Suprapubic skin (tissue), 4 donors: ENCODE results near the gene WWC2. TPM values are rescaled to one million over a fixed set of nuclear protein-coding genes. Genes with fewer than 3 reads are reported as not detected.

Experiments
- DNase-seq, 2 donors: peaks; one replicate each; pipeline ENCODE4 v3.0.0-alpha.2; 2019; ENCODE audit warnings: low spot score in 2 of 2
- H3K27ac ChIP-seq: fragments of 200-600 bp; sonication (generic); one replicate; pipeline ENCODE4 v1.5.1; 2019
- H3K27me3 ChIP-seq: fragments of 200-600 bp; sonication (generic); one replicate; pipeline ENCODE4 v1.5.1; 2019
- H3K36me3 ChIP-seq: fragments of 200-600 bp; sonication (generic); one replicate; pipeline ENCODE4 v1.5.1; 2019
- H3K4me1 ChIP-seq: fragments of 200-600 bp; sonication (generic); one replicate; pipeline ENCODE4 v1.5.1; 2019
- H3K4me3 ChIP-seq: fragments of 200-600 bp; sonication (generic); one replicate; pipeline ENCODE4 v1.5.1; 2019; ENCODE audit warnings: mild to moderate bottlenecking
- H3K9me3 ChIP-seq: fragments of 200-600 bp; sonication (generic); one replicate; pipeline ENCODE4 v1.5.1; 2019
- EP300 ChIP-seq: sonication (generic); formaldehyde crosslinking; IDR thresholded peaks from one replicate; pipeline ENCODE4 v1.6.1; 2017; ENCODE audit warnings: antibody characterized with exemption
- POLR2A ChIP-seq, 2 donors: fragments of 450-650 bp; IDR thresholded peaks; one replicate each; pipeline ENCODE4 v1.6.1; 2017; ENCODE audit warnings: antibody characterized with exemption in 2 of 2, mild to moderate bottlenecking in 2 of 2, moderate library complexity in 2 of 2
- POLR2AphosphoS5 ChIP-seq, 3 donors: sonication (generic); formaldehyde crosslinking; IDR thresholded peaks; one replicate each; pipeline ENCODE4 v1.6.1; 2017; ENCODE audit warnings: antibody characterized with exemption in 3 of 3
- WGBS: methylation state at CpG from one replicate; pipeline ENCODE4 v1.1.5; 2018; 5-methylcytosine and 5-hydroxymethylcytosine counted together
- total RNA-seq, 4 donors: library from RNA; depleted of rRNA; stranded (reverse); fragments of >200 nt; gene quantifications; one replicate each; pipeline ENCODE4 v1.1.0, GENCODE V29; 2016
- TF ChIP-seq, protein P1 (sequence below), 2 donors: fragments of 200-600 bp in 1 of 2; fragments of 450-650 bp in 1 of 2; sonication (generic) in 1 of 2; IDR thresholded peaks; one replicate each; pipeline ENCODE4 v1.5.1; 2016 to 2019; ENCODE audit warnings: antibody characterized with exemption in 2 of 2, mild to moderate bottlenecking in 1 of 2, moderate library complexity in 1 of 2

The WWC2 gene
- total RNA-seq, 4 donors from 2014 or later, result 9.2 to 30.4 (median 15.2) TPM

- Histone ChIP-seq H3K27ac (no peak overlapping the region), H3K4me1 (peaks cover 4% of the 10 kb centered on the region), H3K4me3 (no peak overlapping the region), H3K36me3 (no peaks in the 10 kb centered on the region), H3K9me3 (no peaks in the 10 kb centered on the region), H3K27me3 (no peaks in the 10 kb centered on the region)
- 91% methylated on average over 6 of the region's 6 CpGs for WGBS
- no peak for DNase-seq
- no peak for TF ChIP-seq POLR2A (IDR thresholded peaks at IDR 0.05)
- no peak for TF ChIP-seq EP300
- no peak for TF ChIP-seq POLR2AphosphoS5 (IDR thresholded peaks at IDR 0.05)
- TF ChIP-seq, protein P1, sequence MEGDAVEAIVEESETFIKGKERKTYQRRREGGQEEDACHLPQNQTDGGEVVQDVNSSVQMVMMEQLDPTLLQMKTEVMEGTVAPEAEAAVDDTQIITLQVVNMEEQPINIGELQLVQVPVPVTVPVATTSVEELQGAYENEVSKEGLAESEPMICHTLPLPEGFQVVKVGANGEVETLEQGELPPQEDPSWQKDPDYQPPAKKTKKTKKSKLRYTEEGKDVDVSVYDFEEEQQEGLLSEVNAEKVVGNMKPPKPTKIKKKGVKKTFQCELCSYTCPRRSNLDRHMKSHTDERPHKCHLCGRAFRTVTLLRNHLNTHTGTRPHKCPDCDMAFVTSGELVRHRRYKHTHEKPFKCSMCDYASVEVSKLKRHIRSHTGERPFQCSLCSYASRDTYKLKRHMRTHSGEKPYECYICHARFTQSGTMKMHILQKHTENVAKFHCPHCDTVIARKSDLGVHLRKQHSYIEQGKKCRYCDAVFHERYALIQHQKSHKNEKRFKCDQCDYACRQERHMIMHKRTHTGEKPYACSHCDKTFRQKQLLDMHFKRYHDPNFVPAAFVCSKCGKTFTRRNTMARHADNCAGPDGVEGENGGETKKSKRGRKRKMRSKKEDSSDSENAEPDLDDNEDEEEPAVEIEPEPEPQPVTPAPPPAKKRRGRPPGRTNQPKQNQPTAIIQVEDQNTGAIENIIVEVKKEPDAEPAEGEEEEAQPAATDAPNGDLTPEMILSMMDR (IDR thresholded peaks at IDR 0.05), result no peak
Observed at GRCh38 chr4:183153190-183153916, 54.3 kb downstream of the WWC2 start.

DNA sequence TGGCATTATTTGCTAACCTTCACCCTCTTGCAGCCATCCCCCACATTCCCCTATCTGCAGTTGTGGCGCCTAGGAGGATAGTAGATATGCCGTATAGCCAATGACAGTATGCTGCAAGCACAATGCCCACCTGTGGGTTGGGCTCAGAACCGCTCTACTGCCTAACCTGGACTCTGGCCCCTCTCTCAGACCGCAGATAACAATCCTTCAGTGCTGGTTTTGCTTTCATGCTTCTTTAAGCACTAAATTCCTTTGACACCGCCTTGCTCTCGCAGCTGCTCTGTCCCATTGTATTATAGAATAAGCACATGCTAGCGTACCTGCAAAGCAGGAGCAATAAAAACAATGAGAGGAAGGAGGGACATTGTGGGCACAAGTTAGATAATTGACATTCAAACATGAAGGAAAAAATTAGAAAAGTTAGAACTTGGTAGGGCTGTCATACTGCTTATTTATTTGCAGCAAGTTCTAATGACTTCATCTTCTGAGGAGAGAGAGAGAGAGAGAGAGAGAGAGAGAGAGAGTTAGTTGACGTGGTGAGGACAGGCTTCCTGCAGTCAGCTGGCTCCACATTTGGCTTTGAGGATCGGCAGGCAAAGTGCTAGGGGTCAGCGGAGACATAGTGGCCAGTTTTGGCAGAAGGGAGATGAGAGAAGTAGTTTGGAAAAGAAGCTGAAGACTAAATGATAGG lies 55.8 kb downstream of the WWC2 start:
- no peak overlapping the region for H3K4me3 ChIP-seq
- no peak for DNase-seq
- H3K27me3 ChIP-seq, result no peaks in the 10 kb centered on the region
- H3K4me1 ChIP-seq, result no peaks in the 10 kb centered on the region
- no peaks in the 10 kb centered on the region for H3K36me3 ChIP-seq
- H3K9me3 ChIP-seq, result no peaks in the 10 kb centered on the region
- TF ChIP-seq POLR2A (IDR thresholded peaks at IDR 0.05) (no peak), POLR2AphosphoS5 (IDR thresholded peaks at IDR 0.05) (no peak), EP300 (no peak)
- TF ChIP-seq, protein P1 (IDR thresholded peaks at IDR 0.05), result no peak
- no peak overlapping the region for H3K27ac ChIP-seq
- WGBS, result 79% methylated on average over 10 of the region's 10 CpGs

DNA sequence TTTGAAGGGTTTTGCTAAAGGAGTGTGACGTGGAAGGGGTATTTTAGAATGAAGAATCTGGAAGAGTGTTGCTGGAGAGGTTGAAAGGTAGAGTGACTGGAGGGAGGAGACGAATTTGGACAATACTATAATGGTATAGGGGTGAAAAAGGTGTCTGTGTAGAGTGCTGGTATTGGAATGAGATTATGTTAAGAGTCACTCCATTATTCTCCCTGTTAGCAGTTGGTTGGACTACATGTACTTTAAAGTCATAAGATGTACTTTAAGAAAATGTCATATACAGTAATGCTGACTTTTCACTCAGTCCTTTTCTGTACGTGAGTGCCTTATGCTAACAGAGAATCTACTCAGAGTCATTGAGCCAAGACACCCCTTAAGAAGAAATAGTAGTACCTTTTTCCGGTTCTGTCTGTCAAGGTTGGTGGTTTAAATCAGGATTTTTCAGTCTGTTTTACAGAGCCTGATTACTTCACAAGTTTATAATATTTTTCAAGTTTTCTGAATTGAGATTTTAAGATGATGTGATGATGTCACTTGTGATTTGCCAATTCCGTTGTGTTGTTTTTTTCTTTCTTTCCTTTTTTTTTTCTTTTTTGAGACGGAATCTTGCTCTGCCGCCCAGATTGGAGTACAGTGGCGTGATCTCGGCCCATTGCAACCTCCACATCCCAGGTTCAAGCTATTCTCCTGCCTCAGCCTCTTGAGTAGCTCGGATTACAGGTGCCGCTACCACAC lies 56.6 kb downstream of the WWC2 start:
- no peaks in the 10 kb centered on the region for H3K27me3 ChIP-seq
- 95% methylated on average over 11 of the region's 11 CpGs for WGBS
- no peaks in the 10 kb centered on the region for H3K9me3 ChIP-seq
- H3K4me1 ChIP-seq, result no peaks in the 10 kb centered on the region
- no peak for TF ChIP-seq EP300
- TF ChIP-seq POLR2A (IDR thresholded peaks at IDR 0.05), result no peak
- TF ChIP-seq, protein P1 (IDR thresholded peaks at IDR 0.05), result no peak
- TF ChIP-seq POLR2AphosphoS5 (IDR thresholded peaks at IDR 0.05), result no peak
- H3K27ac ChIP-seq, result no peak overlapping the region
- H3K36me3 ChIP-seq, result no peaks in the 10 kb centered on the region
- DNase-seq, result no peak
- H3K4me3 ChIP-seq, result no peak overlapping the region

GRCh38 chr4:183157215-183157614 lies 58.2 kb downstream of the WWC2 start:
- no peak overlapping the region for H3K4me3 ChIP-seq
- no peaks in the 10 kb centered on the region for H3K27me3 ChIP-seq
- WGBS, result 92% methylated on average over 7 of the region's 7 CpGs
- TF ChIP-seq EP300, result no peak
- TF ChIP-seq POLR2AphosphoS5 (IDR thresholded peaks at IDR 0.05), result no peak
- TF ChIP-seq, protein P1 (IDR thresholded peaks at IDR 0.05), result no peak
- TF ChIP-seq POLR2A (IDR thresholded peaks at IDR 0.05), result no peak
- DNase-seq, result no peak
- no peaks in the 10 kb centered on the region for H3K4me1 ChIP-seq
- no peaks in the 10 kb centered on the region for H3K36me3 ChIP-seq
- H3K9me3 ChIP-seq, result no peaks in the 10 kb centered on the region
- no peak overlapping the region for H3K27ac ChIP-seq

DNA sequence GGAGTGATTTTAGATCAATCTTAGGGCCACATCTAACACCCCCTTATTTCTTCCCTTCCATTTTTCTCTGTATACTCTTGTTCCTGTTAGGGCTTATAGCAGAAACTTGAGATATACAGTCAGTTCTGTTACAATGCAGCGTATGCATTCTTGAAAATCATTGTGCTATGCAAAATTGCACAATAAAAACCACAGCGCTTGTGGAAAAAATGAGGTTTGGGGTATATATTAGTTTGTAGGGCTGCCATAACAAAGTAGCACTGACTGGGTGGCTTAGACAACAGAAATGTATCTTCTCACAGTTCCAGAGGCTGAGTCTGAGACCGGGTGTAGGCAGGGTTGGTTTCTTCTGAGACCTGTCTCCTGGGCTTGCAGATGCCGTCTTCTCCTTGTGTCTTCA lies 59.0 kb downstream of the WWC2 start:
- 64% methylated on average over 4 of the region's 4 CpGs for WGBS
- H3K36me3 ChIP-seq, result no peaks in the 10 kb centered on the region
- no peak overlapping the region for H3K27ac ChIP-seq
- H3K4me3 ChIP-seq, result no peak overlapping the region
- H3K27me3 ChIP-seq, result no peaks in the 10 kb centered on the region
- DNase-seq, result no peak
- no peaks in the 10 kb centered on the region for H3K9me3 ChIP-seq
- TF ChIP-seq POLR2A (IDR thresholded peaks at IDR 0.05) (no peak), POLR2AphosphoS5 (IDR thresholded peaks at IDR 0.05) (no peak), EP300 (no peak)
- TF ChIP-seq, protein P1 (IDR thresholded peaks at IDR 0.05), result no peak
- no peaks in the 10 kb centered on the region for H3K4me1 ChIP-seq
